VCaP (cell line): ENCODE measurements around the gene SFTPD.

Experiments used
- H3K27ac ChIP-seq: fragments of 450-650 bp; 2 replicates; pipeline ENCODE4 v1.5.1; 2017
- CTCF ChIP-seq: fragments of 450-650 bp; conservative IDR thresholded peaks from 2 replicates; pipeline ENCODE4 v1.5.1; 2017; ENCODE audit warnings: mild to moderate bottlenecking, moderate library complexity

SFTPD gene

GRCh38 chr10:79970062-79970461 is 21.2 kb upstream of the SFTPD start:
- no peak for TF ChIP-seq CTCF
- no peak overlapping the region for H3K27ac ChIP-seq

GRCh38 chr10:79947787-79948424 is 999 bp downstream of the SFTPD start:
- TF ChIP-seq CTCF: no peak
- H3K27ac ChIP-seq: no peak overlapping the region

GRCh38 chr10:79947083-79947415 is 1.9 kb downstream of the SFTPD start:
- TF ChIP-seq CTCF: no peak

GRCh38 chr10:79946271-79947082 is 2.4 kb downstream of the SFTPD start:
- no peak for TF ChIP-seq CTCF
- H3K27ac ChIP-seq: no peak overlapping the region

More at GRCh38 chr10:79947083-79947415, 1.9 kb downstream of the SFTPD start:
- no peak overlapping the region for H3K27ac ChIP-seq

GRCh38 chr10:79944428-79945395 is 4.2 kb downstream of the SFTPD start:
- TF ChIP-seq CTCF: no peak
- H3K27ac ChIP-seq: no peak overlapping the region

- H3K27ac ChIP-seq: no peak overlapping the region
Observed at GRCh38 chr10:79943871-79944270, 5.0 kb downstream of the SFTPD start.

More at GRCh38 chr10:79943871-79944270, 5.0 kb downstream of the SFTPD start:
- TF ChIP-seq CTCF: no peak
